ENCODE results near the gene YPEL3. TPM values are rescaled to one million over a fixed set of nuclear protein-coding genes. Genes with fewer than 3 reads are reported as not detected.

Gene YPEL3
- total RNA-seq, 1 experiment from 2014 or later = 52.7 TPM

DNA sequence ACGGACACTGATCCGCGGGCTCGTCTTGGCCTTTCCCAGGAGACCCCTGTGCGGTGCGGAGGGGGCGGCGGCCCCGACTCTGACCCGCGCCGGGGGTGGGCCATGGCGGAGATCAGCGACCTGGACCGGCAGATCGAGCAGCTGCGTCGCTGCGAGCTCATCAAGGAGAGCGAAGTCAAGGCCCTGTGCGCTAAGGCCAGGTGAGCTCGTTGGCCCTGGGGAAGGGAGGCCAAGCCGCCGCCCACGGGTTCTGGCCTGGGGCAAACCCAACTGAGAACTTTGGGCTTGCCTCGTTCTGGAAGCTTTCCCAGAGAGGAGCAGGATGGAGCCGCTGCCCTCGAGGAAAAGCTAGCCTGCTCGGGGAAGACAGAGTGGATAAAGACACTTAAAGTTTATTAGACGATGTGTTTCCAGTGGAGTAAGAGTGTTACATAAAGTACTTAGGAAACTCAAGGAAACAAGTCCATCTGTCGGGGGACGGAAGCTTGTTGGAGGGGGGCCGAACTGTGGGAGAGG, 19.7 kb downstream of the YPEL3 start:
- peaks cover 43% of the 10 kb centered on the region for H3K36me3 Mint-ChIP-seq
- peak overlapping the region; percentile 61 for H3K27ac Mint-ChIP-seq
- DNase-seq (ENCODE audit: low spot score) (no peak), ATAC-seq (peak; percentile 8)
- H3K27me3 Mint-ChIP-seq (ENCODE audit: low read depth) = no peaks in the 10 kb centered on the region
- no peaks in the 10 kb centered on the region for H3K9me3 Mint-ChIP-seq
- CTCF ChIA-PET = interaction anchor here (1.0 to 6.0 kb wide), 4 partner anchors 11 to 36 kb away, joined by 4 to 45 read pairs (median 9); partner anchors contain the start of genes ALDOA and TBX6
- H3K4me1 Mint-ChIP-seq = peaks cover 22% of the 10 kb centered on the region
- TF ChIP-seq, protein P1, sequence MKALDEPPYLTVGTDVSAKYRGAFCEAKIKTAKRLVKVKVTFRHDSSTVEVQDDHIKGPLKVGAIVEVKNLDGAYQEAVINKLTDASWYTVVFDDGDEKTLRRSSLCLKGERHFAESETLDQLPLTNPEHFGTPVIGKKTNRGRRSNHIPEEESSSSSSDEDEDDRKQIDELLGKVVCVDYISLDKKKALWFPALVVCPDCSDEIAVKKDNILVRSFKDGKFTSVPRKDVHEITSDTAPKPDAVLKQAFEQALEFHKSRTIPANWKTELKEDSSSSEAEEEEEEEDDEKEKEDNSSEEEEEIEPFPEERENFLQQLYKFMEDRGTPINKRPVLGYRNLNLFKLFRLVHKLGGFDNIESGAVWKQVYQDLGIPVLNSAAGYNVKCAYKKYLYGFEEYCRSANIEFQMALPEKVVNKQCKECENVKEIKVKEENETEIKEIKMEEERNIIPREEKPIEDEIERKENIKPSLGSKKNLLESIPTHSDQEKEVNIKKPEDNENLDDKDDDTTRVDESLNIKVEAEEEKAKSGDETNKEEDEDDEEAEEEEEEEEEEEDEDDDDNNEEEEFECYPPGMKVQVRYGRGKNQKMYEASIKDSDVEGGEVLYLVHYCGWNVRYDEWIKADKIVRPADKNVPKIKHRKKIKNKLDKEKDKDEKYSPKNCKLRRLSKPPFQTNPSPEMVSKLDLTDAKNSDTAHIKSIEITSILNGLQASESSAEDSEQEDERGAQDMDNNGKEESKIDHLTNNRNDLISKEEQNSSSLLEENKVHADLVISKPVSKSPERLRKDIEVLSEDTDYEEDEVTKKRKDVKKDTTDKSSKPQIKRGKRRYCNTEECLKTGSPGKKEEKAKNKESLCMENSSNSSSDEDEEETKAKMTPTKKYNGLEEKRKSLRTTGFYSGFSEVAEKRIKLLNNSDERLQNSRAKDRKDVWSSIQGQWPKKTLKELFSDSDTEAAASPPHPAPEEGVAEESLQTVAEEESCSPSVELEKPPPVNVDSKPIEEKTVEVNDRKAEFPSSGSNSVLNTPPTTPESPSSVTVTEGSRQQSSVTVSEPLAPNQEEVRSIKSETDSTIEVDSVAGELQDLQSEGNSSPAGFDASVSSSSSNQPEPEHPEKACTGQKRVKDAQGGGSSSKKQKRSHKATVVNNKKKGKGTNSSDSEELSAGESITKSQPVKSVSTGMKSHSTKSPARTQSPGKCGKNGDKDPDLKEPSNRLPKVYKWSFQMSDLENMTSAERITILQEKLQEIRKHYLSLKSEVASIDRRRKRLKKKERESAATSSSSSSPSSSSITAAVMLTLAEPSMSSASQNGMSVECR (CRISPR knock-in tag; IDR thresholded peaks at IDR 0.05; ENCODE audit: borderline replicate concordance) = 0 out of 2 replicates have a peak, but pooled peaks have one; percentile 0
- TF ChIP-seq, protein P2, sequence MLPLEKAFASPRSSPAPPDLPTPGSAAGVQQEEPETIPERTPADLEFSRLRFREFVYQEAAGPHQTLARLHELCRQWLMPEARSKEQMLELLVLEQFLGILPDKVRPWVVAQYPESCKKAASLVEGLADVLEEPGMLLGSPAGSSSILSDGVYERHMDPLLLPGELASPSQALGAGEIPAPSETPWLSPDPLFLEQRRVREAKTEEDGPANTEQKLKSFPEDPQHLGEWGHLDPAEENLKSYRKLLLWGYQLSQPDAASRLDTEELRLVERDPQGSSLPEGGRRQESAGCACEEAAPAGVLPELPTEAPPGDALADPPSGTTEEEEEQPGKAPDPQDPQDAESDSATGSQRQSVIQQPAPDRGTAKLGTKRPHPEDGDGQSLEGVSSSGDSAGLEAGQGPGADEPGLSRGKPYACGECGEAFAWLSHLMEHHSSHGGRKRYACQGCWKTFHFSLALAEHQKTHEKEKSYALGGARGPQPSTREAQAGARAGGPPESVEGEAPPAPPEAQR (CRISPR knock-in tag; IDR thresholded peaks at IDR 0.05) = no peak
- TF ChIP-seq, protein P3, sequence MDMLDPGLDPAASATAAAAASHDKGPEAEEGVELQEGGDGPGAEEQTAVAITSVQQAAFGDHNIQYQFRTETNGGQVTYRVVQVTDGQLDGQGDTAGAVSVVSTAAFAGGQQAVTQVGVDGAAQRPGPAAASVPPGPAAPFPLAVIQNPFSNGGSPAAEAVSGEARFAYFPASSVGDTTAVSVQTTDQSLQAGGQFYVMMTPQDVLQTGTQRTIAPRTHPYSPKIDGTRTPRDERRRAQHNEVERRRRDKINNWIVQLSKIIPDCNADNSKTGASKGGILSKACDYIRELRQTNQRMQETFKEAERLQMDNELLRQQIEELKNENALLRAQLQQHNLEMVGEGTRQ (CRISPR knock-in tag; IDR thresholded peaks at IDR 0.05) = no peak
- TF ChIP-seq TEAD4 (CRISPR knock-in tag; IDR thresholded peaks at IDR 0.05) = no peak
- no peak for TF ChIP-seq MXD4 (CRISPR knock-in tag; IDR thresholded peaks at IDR 0.05; ENCODE audit: borderline replicate concordance)
- no peak for TF ChIP-seq GABPB1 (CRISPR knock-in tag; IDR thresholded peaks at IDR 0.05)
- TF ChIP-seq, protein P4, sequence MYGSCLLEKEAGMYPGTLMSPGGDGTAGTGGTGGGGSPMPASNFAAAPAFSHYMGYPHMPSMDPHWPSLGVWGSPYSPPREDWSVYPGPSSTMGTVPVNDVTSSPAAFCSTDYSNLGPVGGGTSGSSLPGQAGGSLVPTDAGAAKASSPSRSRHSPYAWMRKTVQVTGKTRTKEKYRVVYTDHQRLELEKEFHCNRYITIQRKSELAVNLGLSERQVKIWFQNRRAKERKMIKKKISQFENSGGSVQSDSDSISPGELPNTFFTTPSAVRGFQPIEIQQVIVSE (CRISPR knock-in tag; IDR thresholded peaks at IDR 0.05; ENCODE audit: borderline replicate concordance) = no peak
- POLR2A ChIA-PET = interaction anchor here (0.9 to 1.2 kb wide), 3 partner anchors 9 to 19 kb away, joined by 3 to 7 read pairs (median 3); partner anchors contain the start of genes TBX6 and YPEL3
- peak overlapping the region; percentile 89 for H3K4me3 Mint-ChIP-seq

DNA sequence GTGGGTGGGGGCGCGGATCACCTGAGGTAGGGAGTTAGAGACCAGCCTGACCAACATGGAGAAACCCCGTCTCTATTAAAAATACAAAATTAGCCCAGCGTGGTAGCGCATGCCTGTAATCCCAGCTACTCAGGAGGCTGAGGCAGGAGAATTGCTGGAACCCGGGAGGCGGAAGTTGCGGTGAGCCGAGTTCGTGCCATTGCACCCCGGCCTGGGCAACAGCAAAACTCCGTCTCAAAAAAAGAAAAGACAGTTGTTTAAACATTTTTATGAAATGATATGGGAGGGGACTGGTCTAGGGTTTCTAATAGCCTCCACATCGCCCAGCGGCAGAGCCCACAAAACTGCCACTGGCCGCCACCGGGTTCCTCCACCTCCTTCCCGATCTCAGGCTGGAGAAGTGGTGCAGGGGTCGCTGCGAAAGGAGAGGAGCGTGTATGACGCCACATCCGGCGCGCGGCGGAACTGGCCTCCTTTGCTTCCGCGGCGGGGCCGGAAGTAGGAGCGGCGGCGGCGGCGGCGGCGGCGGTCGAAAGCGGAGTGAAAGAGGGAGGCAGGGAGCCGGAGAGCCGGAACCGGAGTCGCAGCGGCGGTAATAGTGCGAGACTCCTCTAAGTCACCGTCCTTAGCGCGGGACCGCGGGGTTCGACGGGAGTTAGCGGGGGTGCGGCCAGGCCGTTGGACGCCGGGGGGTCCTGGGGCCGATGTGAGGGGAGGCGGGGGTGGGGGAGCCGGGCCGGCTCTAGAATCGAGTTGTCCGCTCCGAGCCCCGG, 20.3 kb downstream of the YPEL3 start, which contains the start of gene PPP4C:
Gene PPP4C (plus strand): TSS at position 492 of the 773 bp plus-strand sequence. CDS start 384 bp downstream, outside the sequence.
- ChIA-PET CTCF (interaction anchor here (1.0 to 6.0 kb wide), 6 partner anchors 10 to 37 kb away, joined by 3 to 45 read pairs (median 8); partner anchors contain the start of genes ALDOA and TBX6), POLR2A (interaction anchor here (0.7 to 2.1 kb wide), 5 partner anchors 9 to 177 kb away, joined by 3 to 8 read pairs (median 6); partner anchors contain the start of genes ALDOA, SEZ6L2, TBX6 and YPEL3)
- H3K27ac Mint-ChIP-seq = peak within 1 kb of the TSS; percentile 97
- H3K36me3 Mint-ChIP-seq = peaks cover 44% of the 10 kb centered on the region
- peak; percentile 84 for ATAC-seq
- H3K4me1 Mint-ChIP-seq = peaks cover 22% of the 10 kb centered on the region
- H3K27me3 Mint-ChIP-seq (ENCODE audit: low read depth) = no peaks in the 10 kb centered on the region
- H3K4me3 Mint-ChIP-seq = peak within 1 kb of the TSS; percentile 89
- DNase-seq (ENCODE audit: low spot score) = peak; percentile 90
- H3K9me3 Mint-ChIP-seq = no peaks in the 10 kb centered on the region
- TF ChIP-seq, protein P5, sequence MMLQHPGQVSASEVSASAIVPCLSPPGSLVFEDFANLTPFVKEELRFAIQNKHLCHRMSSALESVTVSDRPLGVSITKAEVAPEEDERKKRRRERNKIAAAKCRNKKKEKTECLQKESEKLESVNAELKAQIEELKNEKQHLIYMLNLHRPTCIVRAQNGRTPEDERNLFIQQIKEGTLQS (CRISPR knock-in tag; conservative IDR thresholded peaks at IDR 0.05) = no peak
- TF ChIP-seq GABPB1 (CRISPR knock-in tag; IDR thresholded peaks at IDR 0.05) = peak; percentile 88
- TF ChIP-seq, protein P6, sequence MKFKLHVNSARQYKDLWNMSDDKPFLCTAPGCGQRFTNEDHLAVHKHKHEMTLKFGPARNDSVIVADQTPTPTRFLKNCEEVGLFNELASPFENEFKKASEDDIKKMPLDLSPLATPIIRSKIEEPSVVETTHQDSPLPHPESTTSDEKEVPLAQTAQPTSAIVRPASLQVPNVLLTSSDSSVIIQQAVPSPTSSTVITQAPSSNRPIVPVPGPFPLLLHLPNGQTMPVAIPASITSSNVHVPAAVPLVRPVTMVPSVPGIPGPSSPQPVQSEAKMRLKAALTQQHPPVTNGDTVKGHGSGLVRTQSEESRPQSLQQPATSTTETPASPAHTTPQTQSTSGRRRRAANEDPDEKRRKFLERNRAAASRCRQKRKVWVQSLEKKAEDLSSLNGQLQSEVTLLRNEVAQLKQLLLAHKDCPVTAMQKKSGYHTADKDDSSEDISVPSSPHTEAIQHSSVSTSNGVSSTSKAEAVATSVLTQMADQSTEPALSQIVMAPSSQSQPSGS (CRISPR knock-in tag; IDR thresholded peaks at IDR 0.05; ENCODE audit: borderline replicate concordance, low read depth) = no peak
- TF ChIP-seq, protein P1 (CRISPR knock-in tag; IDR thresholded peaks at IDR 0.05; ENCODE audit: borderline replicate concordance) = peak; percentile 40; the same call in 1 of the 2 replicates
- TF ChIP-seq, protein P7, sequence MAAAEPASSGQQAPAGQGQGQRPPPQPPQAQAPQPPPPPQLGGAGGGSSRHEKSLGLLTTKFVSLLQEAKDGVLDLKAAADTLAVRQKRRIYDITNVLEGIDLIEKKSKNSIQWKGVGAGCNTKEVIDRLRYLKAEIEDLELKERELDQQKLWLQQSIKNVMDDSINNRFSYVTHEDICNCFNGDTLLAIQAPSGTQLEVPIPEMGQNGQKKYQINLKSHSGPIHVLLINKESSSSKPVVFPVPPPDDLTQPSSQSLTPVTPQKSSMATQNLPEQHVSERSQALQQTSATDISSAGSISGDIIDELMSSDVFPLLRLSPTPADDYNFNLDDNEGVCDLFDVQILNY (CRISPR knock-in tag; IDR thresholded peaks at IDR 0.05) = no peak
- TF ChIP-seq, protein P8, sequence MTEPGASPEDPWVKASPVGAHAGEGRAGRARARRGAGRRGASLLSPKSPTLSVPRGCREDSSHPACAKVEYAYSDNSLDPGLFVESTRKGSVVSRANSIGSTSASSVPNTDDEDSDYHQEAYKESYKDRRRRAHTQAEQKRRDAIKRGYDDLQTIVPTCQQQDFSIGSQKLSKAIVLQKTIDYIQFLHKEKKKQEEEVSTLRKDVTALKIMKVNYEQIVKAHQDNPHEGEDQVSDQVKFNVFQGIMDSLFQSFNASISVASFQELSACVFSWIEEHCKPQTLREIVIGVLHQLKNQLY (CRISPR knock-in tag; IDR thresholded peaks at IDR 0.05) = no peak
- peak; percentile 51; the same call in 1 of the 2 replicates for TF ChIP-seq SP1 (CRISPR knock-in tag; conservative IDR thresholded peaks at IDR 0.05)

Data from WTC11 (cell line).